Stimulated activated CD8-positive, alpha-beta memory T cell treated with anti-CD3 and anti-CD28 coated beads, Interleukin-2, amount 100 ng/mL, for 48 hours (primary cell): ENCODE data around the gene GCC1.

ENCODE experiments used
- DNase-seq, 2 donors: peaks; one replicate each; pipeline ENCODE4 v3.0.0-alpha.2; 2020; ENCODE audit warnings: low read depth in 2 of 2

GCC1 gene

GRCh38 chr7:127539116-127539515 is 46.3 kb downstream of the GCC1 start:
- no peak for DNase-seq

- DNase-seq, result no peak
Observed at GRCh38 chr7:127536741-127537140, 48.7 kb downstream of the GCC1 start.

GRCh38 chr7:127536394-127536691 is 49.1 kb downstream of the GCC1 start:
- DNase-seq, result no peak

- no peak for DNase-seq
Observed at GRCh38 chr7:127535546-127536393, 49.6 kb downstream of the GCC1 start.

- no peak for DNase-seq
Observed at GRCh38 chr7:127534636-127535035, 50.8 kb downstream of the GCC1 start.

- DNase-seq, result no peak
Observed at GRCh38 chr7:127532736-127533135, 52.7 kb downstream of the GCC1 start.

- no peak for DNase-seq
Observed at GRCh38 chr7:127532151-127532550, 53.2 kb downstream of the GCC1 start.
